Prostate gland (tissue), 2 donors: ENCODE results near the gene ATP11B.

Experiments used
- POLR2A ChIP-seq: fragments of 450-650 bp; IDR thresholded peaks from one replicate; pipeline ENCODE4 v1.6.1; 2016; ENCODE audit warnings: antibody characterized with exemption, mild to moderate bottlenecking
- TF ChIP-seq, protein P1 (sequence below), 4 experiments: fragments of 200-600 bp in 2 of 4; fragments of 450-650 bp in 2 of 4; sonication (generic) in 2 of 4; IDR thresholded peaks; 1 replicate in 3 of 4; 2 replicates in 1 of 4; pipeline ENCODE4 v1.5.1; 2016 to 2019; ENCODE audit warnings: antibody characterized with exemption in 4 of 4, mild to moderate bottlenecking in 2 of 4, moderate library complexity in 2 of 4

GRCh38 chr3:182782149-182782548, 11.2 kb upstream of the ATP11B start:
- TF ChIP-seq, protein P1, sequence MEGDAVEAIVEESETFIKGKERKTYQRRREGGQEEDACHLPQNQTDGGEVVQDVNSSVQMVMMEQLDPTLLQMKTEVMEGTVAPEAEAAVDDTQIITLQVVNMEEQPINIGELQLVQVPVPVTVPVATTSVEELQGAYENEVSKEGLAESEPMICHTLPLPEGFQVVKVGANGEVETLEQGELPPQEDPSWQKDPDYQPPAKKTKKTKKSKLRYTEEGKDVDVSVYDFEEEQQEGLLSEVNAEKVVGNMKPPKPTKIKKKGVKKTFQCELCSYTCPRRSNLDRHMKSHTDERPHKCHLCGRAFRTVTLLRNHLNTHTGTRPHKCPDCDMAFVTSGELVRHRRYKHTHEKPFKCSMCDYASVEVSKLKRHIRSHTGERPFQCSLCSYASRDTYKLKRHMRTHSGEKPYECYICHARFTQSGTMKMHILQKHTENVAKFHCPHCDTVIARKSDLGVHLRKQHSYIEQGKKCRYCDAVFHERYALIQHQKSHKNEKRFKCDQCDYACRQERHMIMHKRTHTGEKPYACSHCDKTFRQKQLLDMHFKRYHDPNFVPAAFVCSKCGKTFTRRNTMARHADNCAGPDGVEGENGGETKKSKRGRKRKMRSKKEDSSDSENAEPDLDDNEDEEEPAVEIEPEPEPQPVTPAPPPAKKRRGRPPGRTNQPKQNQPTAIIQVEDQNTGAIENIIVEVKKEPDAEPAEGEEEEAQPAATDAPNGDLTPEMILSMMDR (IDR thresholded peaks at IDR 0.05): no peak
- no peak for TF ChIP-seq POLR2A
